GM19099 (cell line): ENCODE results near the gene TAF3.

Experiments
- POLR2A ChIP-seq: IDR thresholded peaks from 3 replicates; pipeline ENCODE4 v1.6.1; 2011; ENCODE audit warnings: low read depth; ENCODE audit not compliant: insufficient read length; ENCODE audit errors: extremely low read depth

The TAF3 gene

DNA sequence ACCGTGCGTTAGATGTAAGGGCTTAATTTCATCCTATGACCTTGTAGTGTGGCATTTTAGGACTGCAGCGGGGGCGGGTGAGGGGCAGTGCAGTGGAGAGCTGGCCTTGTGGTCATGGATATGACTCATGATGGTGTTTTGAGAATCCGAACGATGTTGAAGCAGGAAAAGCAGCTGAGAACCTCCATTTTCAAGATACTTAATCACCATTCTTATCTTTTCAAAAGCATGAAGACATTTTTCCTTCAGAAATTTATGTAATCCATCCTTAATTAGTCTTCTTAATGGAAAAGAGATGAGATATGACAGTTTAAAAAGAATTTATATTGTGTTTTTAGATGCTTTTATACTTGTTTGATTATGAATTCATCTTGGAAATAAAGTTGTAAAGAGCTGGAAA lies 20.7 kb upstream of the TAF3 start:
- no peak for TF ChIP-seq POLR2A

DNA sequence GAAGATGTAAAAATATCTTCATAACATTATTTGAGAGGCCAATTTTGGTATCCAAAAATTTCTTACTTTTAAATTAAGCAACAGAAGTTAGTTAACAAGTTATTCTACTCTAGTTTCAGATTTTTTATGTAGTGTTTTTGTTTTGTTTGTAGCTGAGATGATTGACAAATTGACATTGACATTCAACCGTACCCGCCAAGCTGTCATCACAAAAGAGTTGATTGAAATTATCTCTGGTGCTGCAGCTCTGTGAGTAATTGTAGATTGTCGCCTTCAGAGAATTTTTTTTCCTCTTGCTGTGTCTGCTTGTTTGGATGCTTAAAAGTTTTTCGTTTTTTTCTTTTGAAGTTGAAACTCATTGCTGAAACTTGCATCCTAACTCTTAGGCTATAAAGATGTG lies 15.7 kb upstream of the TAF3 start:
- TF ChIP-seq POLR2A, result no peak

DNA sequence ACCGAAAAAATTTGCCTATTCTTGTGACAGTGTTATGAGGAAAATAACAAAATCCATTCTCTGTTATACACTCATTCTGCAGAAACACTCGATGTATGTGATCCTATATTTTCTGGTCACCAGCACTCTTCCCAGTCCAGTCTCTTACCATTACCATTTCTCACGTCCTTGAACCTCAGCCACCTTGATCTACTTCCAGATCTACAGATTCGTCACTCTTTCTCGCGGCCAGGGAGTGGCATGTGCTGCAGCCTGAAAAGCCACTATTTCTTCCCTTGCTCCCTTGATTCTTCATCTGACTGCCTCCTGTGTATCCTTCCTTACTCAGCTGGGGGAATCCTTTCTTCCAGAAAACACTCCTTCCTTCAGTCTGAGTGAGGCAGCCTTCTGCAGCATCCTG lies 14.1 kb upstream of the TAF3 start:
- TF ChIP-seq POLR2A, result no peak

DNA sequence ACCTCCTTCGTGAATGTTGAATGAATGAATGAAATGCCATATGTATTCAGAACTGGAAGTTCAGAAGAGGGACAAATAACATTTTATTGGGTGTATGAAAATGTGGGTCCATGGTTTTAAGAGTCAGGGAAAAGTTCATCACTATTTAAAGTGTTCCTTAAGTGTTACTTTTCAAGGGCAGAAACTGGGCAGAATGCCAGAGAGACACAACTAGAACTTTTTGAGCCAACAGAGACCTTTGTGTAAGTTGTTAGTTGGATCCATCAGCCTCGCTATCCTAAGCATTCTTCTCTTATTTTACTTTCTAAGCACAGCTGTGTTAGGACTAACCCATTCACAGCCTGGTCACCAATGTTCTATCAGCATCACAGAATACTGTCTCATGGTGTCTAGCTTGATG lies 13.6 kb upstream of the TAF3 start:
- no peak for TF ChIP-seq POLR2A

DNA sequence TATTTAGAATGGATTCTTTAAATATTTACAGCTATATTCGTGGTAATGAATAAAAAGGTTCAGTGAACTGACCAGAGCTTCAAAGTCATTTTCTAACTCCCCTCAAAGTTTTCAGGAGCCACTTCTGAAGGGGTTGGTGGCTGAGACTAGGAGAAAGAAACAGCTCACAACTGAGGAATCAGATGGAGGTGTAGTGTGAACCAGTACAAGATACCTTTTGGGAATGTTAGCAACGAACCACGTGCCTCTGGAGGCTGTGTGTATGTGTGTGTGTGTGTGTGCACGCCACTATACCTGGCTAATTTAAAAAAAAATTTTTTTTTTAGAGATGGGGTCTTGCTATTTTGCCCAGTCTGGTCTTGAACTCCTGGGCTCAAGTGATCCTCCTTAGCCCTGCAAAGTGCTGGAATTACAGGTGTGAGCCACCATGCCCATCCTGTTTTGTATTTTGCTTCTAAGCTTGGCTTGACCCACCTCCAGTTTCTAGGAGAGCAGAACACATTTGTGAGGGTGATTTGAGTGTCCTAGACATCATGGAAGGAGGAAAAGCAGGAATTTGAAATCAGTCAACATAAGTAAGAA lies 9.5 kb upstream of the TAF3 start:
- TF ChIP-seq POLR2A, result no peak

DNA sequence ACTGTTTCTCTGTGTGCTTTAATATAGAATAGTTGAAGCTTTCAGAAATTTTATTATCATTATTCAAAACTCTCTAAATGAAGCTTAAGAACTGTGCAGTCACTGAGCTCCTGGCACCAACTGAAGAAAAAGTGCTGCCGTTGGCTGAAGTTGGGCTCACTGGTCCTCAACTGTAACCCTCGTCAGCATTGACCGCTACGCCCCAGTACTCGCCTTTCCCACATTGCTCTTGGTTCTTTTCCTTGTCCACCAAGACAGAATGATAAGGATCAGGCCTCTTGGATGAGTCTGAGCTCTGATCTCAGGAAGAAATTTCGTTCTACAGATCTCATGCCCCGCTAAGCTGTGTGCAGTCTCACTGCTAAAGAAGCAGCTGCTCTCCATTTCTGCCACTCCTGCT lies 7.9 kb upstream of the TAF3 start:
- TF ChIP-seq POLR2A, result no peak

DNA sequence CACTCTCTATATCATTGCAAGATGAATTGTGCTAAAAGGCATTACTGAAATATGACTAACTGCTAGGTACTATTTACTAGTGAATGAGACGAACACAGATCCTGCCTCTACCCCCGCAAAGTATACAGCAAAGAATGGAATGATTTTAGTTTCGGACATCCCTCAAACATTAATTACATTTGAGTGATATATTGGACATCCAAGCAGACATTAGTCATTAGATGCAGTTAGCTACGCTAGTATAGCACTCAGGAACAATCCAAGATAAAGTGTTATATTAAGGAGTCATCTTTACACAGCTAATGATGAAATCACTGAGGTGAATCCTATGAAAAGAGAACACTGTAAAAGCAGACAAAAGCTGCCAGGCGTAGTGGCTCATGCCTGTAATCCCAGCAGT lies 7.3 kb upstream of the TAF3 start:
- TF ChIP-seq POLR2A, result no peak

DNA sequence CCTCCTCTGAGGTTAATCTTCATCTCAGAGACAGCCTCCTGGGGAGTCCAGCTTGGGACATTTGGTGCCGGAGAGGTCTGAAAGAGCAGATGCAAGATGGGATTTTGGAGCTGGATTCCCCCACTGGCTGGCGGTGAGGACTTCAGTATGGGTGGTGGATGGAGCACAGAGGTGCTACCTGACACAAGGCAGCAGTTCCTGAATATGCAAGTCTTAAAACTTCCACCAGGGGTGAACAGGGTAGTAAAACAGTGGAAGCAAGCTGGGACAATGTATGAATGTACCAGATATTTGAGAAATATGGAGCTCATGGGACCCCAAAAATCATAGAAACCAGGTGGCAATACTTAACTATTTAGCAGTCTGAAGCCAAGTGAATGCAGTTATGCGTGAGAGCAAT lies 4.8 kb upstream of the TAF3 start:
- TF ChIP-seq POLR2A, result no peak

DNA sequence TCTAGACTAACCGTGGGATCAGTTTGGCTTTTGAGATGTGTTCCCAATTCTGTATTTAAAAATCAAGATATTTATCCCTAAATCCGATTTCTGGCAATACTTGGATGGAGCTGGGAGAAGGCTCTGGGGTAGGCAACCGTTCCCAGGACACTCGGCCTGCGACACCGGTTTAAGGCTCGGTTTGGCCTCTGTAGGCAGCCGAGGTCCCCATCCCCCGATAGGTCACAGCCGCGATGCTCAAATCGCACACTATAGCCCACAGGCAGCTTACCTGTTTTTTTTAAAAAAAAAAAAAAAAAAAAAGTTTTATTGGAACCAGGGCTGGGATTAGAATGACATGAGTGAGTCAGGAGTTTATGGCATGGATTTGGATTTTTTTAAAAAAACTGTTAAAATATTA lies 729 bp upstream of the TAF3 start:
- TF ChIP-seq POLR2A, result no peak

DNA sequence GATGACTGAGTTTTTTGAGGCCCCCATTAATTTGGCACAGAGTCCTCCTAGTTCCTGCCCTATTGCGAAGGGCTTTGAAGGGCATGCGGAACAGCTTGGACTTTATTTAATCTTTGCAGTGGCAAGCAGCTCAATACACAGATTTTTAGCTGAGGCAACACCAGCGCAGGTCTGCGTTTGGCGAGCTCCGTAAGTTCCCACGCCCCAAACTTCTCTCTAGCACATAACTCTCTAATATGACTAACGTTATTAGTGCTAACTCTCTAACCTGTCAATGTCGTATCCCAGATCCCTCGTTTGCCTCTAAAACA lies 366 bp upstream of the TAF3 start:
- TF ChIP-seq POLR2A, result no peak

DNA sequence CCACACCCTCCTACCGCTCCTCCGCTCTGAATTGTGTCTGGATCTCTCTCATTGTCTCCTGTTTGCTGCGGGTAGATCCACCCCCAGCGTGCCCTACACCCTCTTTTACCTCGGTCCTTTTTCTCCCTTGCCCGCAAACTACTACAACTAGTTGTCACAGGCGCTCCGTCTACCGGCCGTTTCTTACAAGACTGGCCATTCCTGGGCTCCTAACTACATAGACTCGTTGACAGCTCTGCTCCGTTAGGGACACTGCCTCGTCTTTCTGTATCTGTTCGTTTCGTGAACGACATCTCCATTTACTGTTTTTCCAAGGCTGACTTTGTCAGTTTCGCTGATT lies 786 bp downstream of the TAF3 start:
- TF ChIP-seq POLR2A, result no peak

DNA sequence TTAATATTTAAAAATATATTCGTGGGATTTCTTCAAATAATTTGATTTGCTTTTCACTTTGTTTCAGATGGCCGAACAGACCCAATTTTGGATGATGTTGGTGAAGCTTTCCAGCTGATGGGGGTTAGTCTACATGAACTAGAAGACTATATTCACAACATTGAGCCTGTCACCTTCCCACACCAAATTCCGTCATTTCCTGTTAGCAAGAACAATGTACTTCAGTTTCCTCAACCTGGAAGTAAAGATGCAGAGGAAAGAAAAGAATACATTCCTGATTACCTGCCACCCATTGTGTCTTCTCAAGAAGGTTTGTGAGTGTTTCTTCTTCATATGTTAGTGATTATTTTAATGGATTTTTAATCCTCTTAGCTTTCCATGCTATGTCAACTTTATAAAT lies 5.9 kb downstream of the TAF3 start:
- TF ChIP-seq POLR2A, result no peak

DNA sequence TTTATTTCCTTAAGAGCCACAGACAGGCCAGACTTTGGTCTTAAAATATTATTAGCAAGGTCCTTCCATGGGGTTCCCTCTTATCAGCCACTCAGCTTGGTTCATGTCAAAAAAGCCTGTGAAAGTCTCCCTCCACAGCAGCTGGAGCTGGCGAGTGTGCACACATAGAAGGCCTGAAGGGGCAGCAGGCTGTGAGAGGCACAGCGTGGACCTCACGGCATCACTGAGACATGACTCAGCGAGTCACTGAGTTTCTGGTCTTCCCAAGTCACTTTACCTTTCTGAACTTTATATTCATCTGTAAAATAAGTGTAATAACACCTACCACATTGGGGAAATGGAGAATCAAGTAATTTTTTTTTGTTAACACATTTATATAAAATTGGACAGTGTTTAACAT lies 8.7 kb downstream of the TAF3 start:
- no peak for TF ChIP-seq POLR2A

DNA sequence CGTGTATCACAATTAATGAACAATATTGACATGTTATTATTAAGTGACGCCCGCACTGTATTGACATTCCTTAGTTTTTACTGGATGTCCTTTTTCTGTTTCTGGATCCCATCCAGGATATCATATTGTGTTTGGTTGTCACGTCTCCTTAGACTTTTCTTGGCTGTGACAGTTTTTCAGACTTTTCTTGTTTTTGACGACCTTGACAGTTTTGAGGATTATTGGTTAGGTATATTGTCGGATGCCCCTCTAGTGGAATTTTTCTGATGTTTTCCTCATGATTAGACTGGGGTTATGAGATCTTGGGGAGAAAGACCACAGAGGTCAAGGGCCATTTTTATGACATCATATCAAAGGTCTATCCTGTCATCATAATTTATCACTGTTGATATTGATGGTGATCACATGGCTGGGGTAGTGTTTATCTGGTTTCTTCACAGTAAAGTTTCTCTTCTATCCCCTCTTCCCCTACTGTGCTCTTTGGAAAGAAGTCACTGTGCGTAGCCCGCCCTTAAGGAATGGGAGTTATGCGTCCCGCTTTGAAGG lies 11.1 kb downstream of the TAF3 start:
- TF ChIP-seq POLR2A, result no peak

DNA sequence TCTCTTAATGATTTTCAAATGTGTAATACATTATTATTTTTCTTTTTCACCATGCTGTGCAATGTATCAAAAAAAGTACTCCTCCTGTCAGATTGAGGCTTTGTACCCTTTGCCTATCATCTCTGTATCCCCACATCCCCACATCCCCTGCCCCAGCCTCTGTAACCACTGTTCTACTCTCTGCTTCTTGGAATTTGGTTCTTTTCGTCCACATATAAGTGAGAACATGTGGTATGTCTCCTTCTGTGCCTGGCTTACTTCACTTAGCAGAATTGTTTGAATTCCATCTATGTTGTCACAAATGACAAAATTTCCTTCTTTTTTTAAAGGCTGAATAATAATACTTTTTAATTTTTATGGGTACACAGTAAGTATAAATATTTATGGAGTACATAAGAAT lies 13.8 kb downstream of the TAF3 start:
- no peak for TF ChIP-seq POLR2A

DNA sequence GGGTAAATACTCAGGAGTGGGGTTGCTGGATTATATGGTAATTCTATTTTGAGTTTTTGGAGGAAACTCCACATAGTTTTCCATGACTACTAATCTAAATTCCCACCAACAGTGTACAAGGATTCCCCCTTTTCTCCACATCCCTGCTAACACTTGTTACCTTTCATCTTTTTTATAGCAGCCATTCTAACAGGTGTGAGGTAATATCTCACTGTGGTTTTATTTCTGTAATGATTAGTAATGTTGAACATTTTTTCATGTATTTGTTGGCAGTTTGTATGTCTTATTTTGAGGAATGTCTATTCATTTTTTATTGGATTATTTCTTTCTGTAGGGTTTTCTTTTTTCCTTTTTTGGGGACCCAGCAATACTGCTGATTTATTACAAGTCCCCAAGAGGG lies 14.9 kb downstream of the TAF3 start:
- no peak for TF ChIP-seq POLR2A

DNA sequence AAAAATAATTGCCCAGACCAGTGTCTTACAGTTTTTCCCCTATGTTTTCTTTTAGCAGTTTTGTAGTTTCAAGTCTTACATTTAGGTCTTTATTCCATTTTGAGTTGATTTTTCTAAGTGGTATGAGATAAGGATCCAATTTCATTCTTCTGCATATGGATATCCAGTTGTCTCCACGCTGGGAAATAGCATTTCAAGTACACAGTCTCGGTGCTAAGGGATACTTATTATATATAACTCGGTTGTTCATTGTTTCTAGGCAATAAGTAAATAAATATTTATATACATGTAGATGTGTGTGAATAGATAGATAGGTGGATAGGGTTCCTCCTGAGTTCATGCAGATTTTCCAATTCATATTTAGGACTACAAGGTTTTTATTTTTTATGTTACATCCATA lies 16.0 kb downstream of the TAF3 start:
- TF ChIP-seq POLR2A, result no peak
